K562 (cell line): Measurements from ENCODE around the gene CDC20. TPM values are rescaled to one million over a fixed set of nuclear protein-coding genes. Genes with fewer than 3 reads are reported as not detected.

Source experiments
- FOXA3 ChIP-seq, 2 experiments: fragments of 450-650 bp in 1 of 2; sonication (generic) in 1 of 2; formaldehyde crosslinking; IDR thresholded peaks in 1 of 2; conservative IDR thresholded peaks in 1 of 2; 2 replicates each; pipeline versions ENCODE4 v1.4.0 to v1.8.0; 2020 to 2022; ENCODE audit warnings: mild to moderate bottlenecking in 2 of 2, missing genetic modification reagents in 1 of 2
- GABPB2 ChIP-seq: fragments of 250-450 bp; sonication (Bioruptor Pico); conservative IDR thresholded peaks from 2 replicates; pipeline ENCODE4 v1.5.1; 2021; ENCODE audit warnings: mild to moderate bottlenecking
- HMGXB4 ChIP-seq: sonication (generic); formaldehyde crosslinking; IDR thresholded peaks from 2 replicates; pipeline ENCODE4 v1.8.1; 2023; ENCODE audit warnings: mild to moderate bottlenecking, missing genetic modification reagents
- KDM5B ChIP-seq: fragments of 200-600 bp; sonication (generic); IDR thresholded peaks from 2 replicates; pipeline ENCODE4 v1.6.1; 2012; ENCODE audit warnings: low read depth, mild to moderate bottlenecking, moderate library complexity, low read length, control low read depth, inconsistent platforms; ENCODE audit not compliant: insufficient replicate concordance
- KLF13 ChIP-seq: fragments of 450-650 bp; IDR thresholded peaks from 2 replicates; pipeline ENCODE4 v1.6.1; 2016; ENCODE audit warnings: missing genetic modification characterization, low read depth, mild to moderate bottlenecking, missing compliant biosample characterization, moderate library complexity, borderline replicate concordance
- MGA ChIP-seq: fragments of 450-650 bp; IDR thresholded peaks from 2 replicates; pipeline ENCODE4 v1.6.1; 2016; ENCODE audit warnings: mild to moderate bottlenecking, moderate library complexity
- MYC ChIP-seq, 2 experiments: fragments of 250-450 bp in 1 of 2; sonication (Bioruptor Pico) in 1 of 2; IDR thresholded peaks; 2 replicates each; pipeline versions ENCODE4 v1.5.1 to v1.6.1; 2012 to 2021; ENCODE audit warnings: low read depth in 2 of 2, borderline replicate concordance in 1 of 2, improper control_type of control experiment in 1 of 2, low read length in 1 of 2, mild to moderate bottlenecking in 1 of 2, moderate library complexity in 1 of 2
- PREB ChIP-seq: sonication (generic); formaldehyde crosslinking; IDR thresholded peaks from 2 replicates; pipeline ENCODE4 v1.8.1; 2023; ENCODE audit warnings: mild to moderate bottlenecking, missing genetic modification reagents
- RAD51 ChIP-seq: fragments of 450-650 bp; IDR thresholded peaks from 2 replicates; pipeline ENCODE4 v1.7.1; 2016; ENCODE audit warnings: low read depth, mild to moderate bottlenecking, borderline replicate concordance
- RFX5 ChIP-seq: IDR thresholded peaks from 2 replicates; pipeline ENCODE4 v1.6.1; 2011; ENCODE audit warnings: low read depth, mild to moderate bottlenecking, improper control_type of control experiment, low read length
- polyA plus RNA-seq, 8 experiments: library from polyadenylated mRNA; depleted of rRNA in 4 of 8; stranded (reverse) in 5 of 8; unstranded in 3 of 8; fragments of >200 nt; fragmentation: Nextera tagmentation in 2 of 8; fragmentation: Illumina TruSeq in 1 of 8; extraction: Ambion mirVana in 2 of 8; extraction: Trizol in 1 of 8; gene quantifications; 2 replicates each; pipeline versions ENCODE4 v1.2.1 to v1.2.3, GENCODE V29; 2011 to 2014; ENCODE audit warnings: inconsistent platforms in 1 of 8, missing spikeins in 1 of 8
- total RNA-seq, 7 experiments: library from RNA; depleted of rRNA in 6 of 7; stranded (reverse); fragments of >200 nt in 6 of 7; fragmentation: Illumina TruSeq in 2 of 7; extraction: Trizol in 2 of 7; gene quantifications; 2 replicates each; pipeline versions ENCODE4 v1.2.1 to v1.2.3, GENCODE V29; 2011 to 2021; ENCODE audit warnings: low replicate concordance in 1 of 7

Gene CDC20
- total and polyA plus RNA-seq, 9 of the 15 experiments (the other 6 are each of a cell fraction or from before 2014, with no cell fraction given): 45.2 to 224 (median 121) TPM

DNA sequence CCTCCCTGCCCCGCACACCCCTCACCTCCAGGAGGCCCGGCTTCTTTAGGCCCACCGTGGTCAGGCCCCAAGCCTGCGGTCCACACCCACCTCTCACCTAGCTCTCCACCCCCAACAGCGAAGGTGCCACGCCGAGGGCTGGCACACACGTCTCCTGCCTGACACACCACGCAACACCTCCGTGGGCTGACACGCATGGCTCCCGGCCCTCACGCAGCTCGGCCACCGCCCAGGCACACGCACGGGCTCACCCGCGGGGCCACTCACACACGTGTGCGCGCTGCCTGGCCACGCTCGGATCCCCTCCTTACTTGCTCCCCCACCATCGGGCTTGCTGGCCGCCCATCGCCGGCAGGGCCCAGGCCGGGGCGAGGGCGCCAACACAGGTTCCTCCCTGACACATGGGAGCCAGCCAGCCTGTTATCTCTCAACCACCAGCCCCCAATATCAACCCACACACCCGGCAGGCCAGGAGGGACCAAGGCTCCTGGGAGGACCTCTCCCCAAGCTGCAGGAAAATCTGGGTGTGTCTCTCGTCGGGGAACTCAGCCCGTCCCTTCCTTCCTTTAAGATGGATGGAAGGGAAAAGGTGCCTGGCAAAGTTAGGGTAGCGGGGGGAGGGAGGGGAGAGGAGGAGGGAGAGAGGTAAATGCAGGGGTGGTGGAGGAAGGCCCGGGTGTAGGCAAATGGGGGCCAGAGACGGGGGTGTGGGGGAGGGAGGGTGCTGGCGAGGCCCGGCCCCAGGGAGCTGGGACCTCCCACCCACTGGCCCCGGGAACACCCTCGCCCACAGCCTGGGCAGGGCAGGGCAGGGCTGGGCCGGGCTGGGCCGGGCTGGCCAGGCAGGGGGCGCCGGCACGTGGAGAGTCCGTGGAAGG lies 8.5 kb downstream of the CDC20 start (continued):
- TF ChIP-seq MGA (peak; percentile 66; the same call in 1 of the 2 replicates), FOXA3 (CRISPR knock-in tag; conservative IDR thresholded peaks at IDR 0.05 in 1 of 2, IDR thresholded peaks at IDR 0.05 in 1 of 2) (0 out of 4 replicates have a peak, but pooled peaks of 1 of the 2 experiments have one; percentile 47), RFX5 (no peak), HMGXB4 (CRISPR knock-in tag) (0 out of 2 replicates have a peak, but pooled peaks have one; percentile 2), KLF13 (tag) (0 out of 2 replicates have a peak, but pooled peaks have one; percentile 43), RAD51 (no peak), PREB (CRISPR knock-in tag) (no peak), MYC (IDR thresholded peaks at IDR 0.05; ENCODE audit: low read depth, low read length) (peak; percentile 59; the same call in 1 of the 2 replicates), MYC (CRISPR knock-in tag; IDR thresholded peaks at IDR 0.05; ENCODE audit: borderline replicate concordance, low read depth) (peak; percentile 49; the same call in 1 of the 2 replicates), KDM5B (peak; percentile 34), GABPB2 (peak; percentile 49; the same call in 1 of the 2 replicates)
